Epithelial cell of proximal tubule (primary cell): ENCODE measurements around the gene UBE3D. TPM values are rescaled to one million over a fixed set of nuclear protein-coding genes. Genes with fewer than 3 reads are reported as not detected.

Experiments
- DNase-seq: peaks from one replicate; pipeline ENCODE4 v3.0.0-alpha.2; 2011; ENCODE audit warnings: low read depth
- H3K4me3 ChIP-seq: 2 replicates; pipeline ENCODE4 v1.5.1; 2011; ENCODE audit warnings: low read depth, mild to moderate bottlenecking, low read length
- total RNA-seq: library from RNA; depleted of rRNA; stranded (reverse); fragments of >200 nt; gene quantifications from 2 replicates; pipeline ENCODE4 v1.2.3, GENCODE V29; 2015
- TF ChIP-seq, protein P1 (sequence below): conservative IDR thresholded peaks from 2 replicates; pipeline ENCODE4 v1.5.1; 2012; ENCODE audit warnings: low read depth, mild to moderate bottlenecking, low read length

The UBE3D gene
- total RNA-seq, 1 donor from 2014 or later = 5.9 TPM

DNA sequence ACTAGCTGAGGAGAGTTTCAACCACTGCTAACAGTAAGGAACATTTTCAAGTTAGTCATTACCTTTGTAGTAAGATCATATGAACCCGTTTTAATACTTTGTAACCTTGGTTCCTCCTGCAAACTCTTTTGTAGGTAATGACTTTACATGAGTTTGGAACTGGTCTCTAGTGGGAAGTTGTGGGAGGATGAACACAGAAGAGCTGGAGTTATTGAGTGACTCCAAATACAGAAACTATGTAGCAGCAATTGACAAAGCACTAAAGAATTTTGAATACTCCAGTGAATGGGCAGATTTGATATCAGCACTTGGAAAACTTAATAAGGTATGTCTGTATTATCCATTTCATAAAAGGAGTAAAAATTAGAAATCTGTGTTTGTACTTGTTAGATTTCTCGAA, 31.1 kb upstream of the UBE3D start:
- TF ChIP-seq, protein P1, sequence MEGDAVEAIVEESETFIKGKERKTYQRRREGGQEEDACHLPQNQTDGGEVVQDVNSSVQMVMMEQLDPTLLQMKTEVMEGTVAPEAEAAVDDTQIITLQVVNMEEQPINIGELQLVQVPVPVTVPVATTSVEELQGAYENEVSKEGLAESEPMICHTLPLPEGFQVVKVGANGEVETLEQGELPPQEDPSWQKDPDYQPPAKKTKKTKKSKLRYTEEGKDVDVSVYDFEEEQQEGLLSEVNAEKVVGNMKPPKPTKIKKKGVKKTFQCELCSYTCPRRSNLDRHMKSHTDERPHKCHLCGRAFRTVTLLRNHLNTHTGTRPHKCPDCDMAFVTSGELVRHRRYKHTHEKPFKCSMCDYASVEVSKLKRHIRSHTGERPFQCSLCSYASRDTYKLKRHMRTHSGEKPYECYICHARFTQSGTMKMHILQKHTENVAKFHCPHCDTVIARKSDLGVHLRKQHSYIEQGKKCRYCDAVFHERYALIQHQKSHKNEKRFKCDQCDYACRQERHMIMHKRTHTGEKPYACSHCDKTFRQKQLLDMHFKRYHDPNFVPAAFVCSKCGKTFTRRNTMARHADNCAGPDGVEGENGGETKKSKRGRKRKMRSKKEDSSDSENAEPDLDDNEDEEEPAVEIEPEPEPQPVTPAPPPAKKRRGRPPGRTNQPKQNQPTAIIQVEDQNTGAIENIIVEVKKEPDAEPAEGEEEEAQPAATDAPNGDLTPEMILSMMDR = no peak
- no peak overlapping the region for H3K4me3 ChIP-seq
- peak; percentile 7 for DNase-seq

- H3K4me3 ChIP-seq = no peak overlapping the region
- DNase-seq = no peak
- TF ChIP-seq, protein P1 = no peak
These were observed 27.2 kb upstream of the UBE3D start for GRCh38 chr6:83092756-83093399.

DNA sequence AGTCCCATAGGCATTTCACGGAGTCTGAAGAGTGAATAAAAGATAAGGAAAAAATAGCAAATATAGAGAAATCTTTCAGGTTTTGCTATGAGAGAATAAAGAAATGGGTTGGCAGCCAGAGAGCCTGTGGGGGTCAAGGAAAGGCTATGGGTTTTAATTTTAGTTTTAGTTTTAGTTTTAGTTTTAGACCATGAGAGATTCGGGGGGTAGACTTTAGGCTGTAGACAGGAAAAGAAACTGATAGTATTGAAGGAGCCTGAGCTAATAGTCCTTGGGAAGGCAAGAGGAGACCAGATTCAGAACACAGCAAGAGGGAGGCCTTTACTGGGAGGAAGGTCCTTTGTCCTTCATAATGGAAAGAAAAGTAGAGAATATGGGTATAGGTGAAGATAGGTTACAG, 21.1 kb upstream of the UBE3D start:
- TF ChIP-seq, protein P1 = no peak
- DNase-seq = no peak
- H3K4me3 ChIP-seq = no peak overlapping the region

- TF ChIP-seq, protein P1 = no peak
- no peak for DNase-seq
- H3K4me3 ChIP-seq = no peak overlapping the region
These were observed 17.8 kb upstream of the UBE3D start for GRCh38 chr6:83083476-83083875.

DNA sequence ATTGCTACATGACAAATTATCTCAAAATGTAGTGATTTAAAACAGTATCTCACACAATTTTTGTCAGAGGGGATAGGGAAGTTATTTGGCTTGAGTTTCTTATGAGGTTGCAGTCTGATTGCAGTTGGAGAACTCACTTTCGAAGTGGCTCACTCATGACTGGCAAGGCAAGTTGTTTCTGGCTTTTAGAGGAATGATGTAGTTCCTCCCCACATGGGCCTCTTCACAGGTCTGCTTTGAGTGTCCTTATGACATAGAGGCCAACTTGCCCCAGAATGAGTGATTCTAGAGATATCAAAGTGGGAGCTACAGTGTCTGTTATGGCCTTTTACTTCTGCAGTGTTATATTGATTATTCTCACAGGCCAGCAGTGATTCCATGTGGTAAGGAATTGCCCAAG, 8.0 kb upstream of the UBE3D start:
- DNase-seq = no peak
- TF ChIP-seq, protein P1 = no peak
- no peak overlapping the region for H3K4me3 ChIP-seq

DNA sequence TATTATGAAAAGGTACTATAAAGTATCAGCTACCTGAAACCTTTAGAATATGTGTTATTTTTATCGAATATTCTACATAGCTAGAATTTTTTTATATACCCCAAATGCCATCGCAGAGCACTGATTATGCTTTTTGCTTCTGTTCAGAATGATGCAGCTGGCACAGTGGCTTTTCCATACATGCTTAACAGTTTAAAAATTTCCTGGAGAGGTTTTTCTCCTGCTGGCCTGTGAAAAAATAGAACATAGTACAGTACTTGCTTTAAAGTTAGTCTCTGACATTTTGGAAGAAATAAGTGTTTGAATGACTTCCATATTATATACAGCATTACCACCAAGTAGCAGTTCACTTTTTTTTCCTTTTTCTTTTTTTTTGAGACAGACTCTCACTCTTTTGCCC, 7.1 kb upstream of the UBE3D start:
- TF ChIP-seq, protein P1 = no peak
- DNase-seq = no peak
- H3K4me3 ChIP-seq = no peak overlapping the region

DNA sequence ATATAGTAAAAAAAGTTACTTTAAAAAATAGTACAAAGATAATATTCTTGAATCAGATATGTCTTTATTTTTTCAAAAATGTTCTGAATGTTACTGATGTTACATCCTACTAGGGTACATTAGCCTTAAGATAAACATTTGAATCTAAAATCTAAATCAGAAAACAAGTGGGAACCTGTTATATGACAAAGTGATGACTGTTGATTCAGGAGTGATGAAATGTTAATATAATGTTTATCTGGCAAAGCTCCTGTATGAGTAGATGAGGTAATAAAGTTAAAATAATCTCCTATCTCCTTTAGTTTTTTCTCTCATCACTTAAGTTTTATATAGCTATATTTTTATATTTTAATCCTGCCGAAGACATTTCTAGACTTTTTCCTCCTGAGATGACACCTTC, 6.1 kb upstream of the UBE3D start:
- no peak overlapping the region for H3K4me3 ChIP-seq
- TF ChIP-seq, protein P1 = no peak
- DNase-seq = no peak
